Activated CD8-positive, alpha-beta T cell treated with anti-CD3 and anti-CD28 coated beads for 36 hours (primary cell): ENCODE results near the gene C15orf39. TPM values are rescaled to one million over a fixed set of nuclear protein-coding genes. Genes with fewer than 3 reads are reported as not detected.
A peak's percentile ranks its signal among the peaks of the same experiment; 100 is the strongest.

ENCODE experiments used
- ATAC-seq: fragments of 200-7000 bp; cut with Tn5 transposase; one replicate; pipeline ENCODE4 v1.10.0; 2021; ENCODE audit warnings: mild to moderate bottlenecking, moderate library complexity
- CTCF ChIA-PET: fragments of 350-600 bp; sonication (Branson Sonifier 250); formaldehyde crosslinking; loops from one replicate; lab custom pipeline; 2021; ENCODE audit warnings: antibody characterized with exemption; lab: Charles Lee
- POLR2A ChIA-PET: fragments of 350-600 bp; sonication (Branson Sonifier 250); formaldehyde crosslinking; loops from one replicate; lab custom pipeline; 2021; ENCODE audit warnings: antibody characterized with exemption; lab: Charles Lee
- DNase-seq: peaks from one replicate; pipeline ENCODE4 v3.0.0-alpha.2; 2020
- H3K27ac Mint-ChIP-seq: one replicate; pipeline ENCODE4 v1.8.0; 2021; ENCODE audit warnings: mild to moderate bottlenecking, mixed read lengths
- H3K27me3 Mint-ChIP-seq: one replicate; pipeline ENCODE4 v1.8.0; 2021; ENCODE audit warnings: mixed read lengths
- H3K36me3 Mint-ChIP-seq: one replicate; pipeline ENCODE4 v1.8.0; 2021; ENCODE audit warnings: low read depth, mixed read lengths
- H3K4me1 Mint-ChIP-seq: one replicate; pipeline ENCODE4 v1.8.0; 2021; ENCODE audit warnings: low read depth, mixed read lengths
- H3K4me3 Mint-ChIP-seq: one replicate; pipeline ENCODE4 v1.8.0; 2021; ENCODE audit warnings: mild to moderate bottlenecking, moderate library complexity, mixed read lengths
- H3K9me3 Mint-ChIP-seq: one replicate; pipeline ENCODE4 v1.8.0; 2021; ENCODE audit warnings: mixed read lengths
- intact Hi-C: fragments of 100-400 bp; cut with micrococcal nuclease; formaldehyde crosslinking; loops from one replicate; pipeline ENCODE4 v1.10.0; 2022
- total RNA-seq, 2 experiments: library from RNA; stranded (reverse); gene quantifications; one replicate each; pipeline ENCODE4 v1.2.3, GENCODE V29; 2021
- TF ChIP-seq, protein P1 (sequence below): fragments of 200-600 bp; IDR thresholded peaks from one replicate; pipeline ENCODE4 v1.8.0; 2022; ENCODE audit warnings: antibody characterized with exemption, mild to moderate bottlenecking

The C15orf39 gene
- total RNA-seq, 2 experiments from 2014 or later, result 22.1 to 24.1 TPM

DNA sequence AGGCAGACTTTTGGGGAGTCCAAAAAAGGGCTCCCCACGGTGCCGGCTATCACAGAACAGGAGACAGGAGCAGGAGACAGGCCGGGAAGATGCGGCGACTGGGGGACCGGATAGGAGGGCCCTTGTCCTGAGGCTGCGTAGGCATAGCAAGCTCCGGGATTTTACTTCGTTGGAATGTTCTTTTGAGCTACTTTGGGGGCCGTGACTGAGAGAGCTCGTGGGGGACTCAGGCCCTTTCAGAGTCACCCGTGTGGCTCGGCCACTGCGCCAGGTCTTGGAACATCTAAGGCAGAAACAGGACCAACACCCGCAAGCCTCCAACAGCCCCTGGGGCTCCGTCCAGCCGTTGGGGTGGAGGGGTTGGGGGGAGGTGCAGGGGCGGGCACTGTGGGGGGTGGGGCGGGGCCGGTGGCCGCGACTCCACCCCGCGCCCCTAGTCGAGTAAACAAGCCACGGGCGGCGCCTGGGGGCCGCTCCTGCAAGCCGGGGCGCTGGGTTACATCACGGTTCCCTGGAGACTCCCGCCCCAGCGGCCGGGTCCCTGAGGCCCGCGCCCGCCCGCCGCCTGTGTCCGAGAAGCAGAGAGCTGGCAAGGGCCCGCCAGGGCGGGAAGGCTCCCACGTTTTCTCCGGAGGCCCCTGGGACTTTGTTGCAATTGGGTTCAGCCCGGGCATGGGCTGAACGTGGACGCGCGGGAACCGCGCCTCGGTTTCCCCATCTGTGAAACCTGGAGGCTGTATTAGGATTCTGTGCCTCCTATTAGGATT is 23.3 kb upstream of the C15orf39 start:
- Mint-ChIP-seq H3K36me3 (no peaks in the 10 kb centered on the region), H3K27me3 (peaks cover 44% of the 10 kb centered on the region), H3K4me3 (no peak overlapping the region), H3K9me3 (no peaks in the 10 kb centered on the region), H3K4me1 (peaks cover 11% of the 10 kb centered on the region), H3K27ac (no peak overlapping the region)
- ChIA-PET POLR2A (interaction anchor here (1.0 kb wide), 1 partner anchor 23 kb away, joined by 5 read pairs; the partner anchor contains the start of gene C15orf39), CTCF (no interaction called here)
- peak; percentile 13 for ATAC-seq
- intact Hi-C loops, result no loop called here
- DNase-seq, result peak; percentile 12
- TF ChIP-seq, protein P1, sequence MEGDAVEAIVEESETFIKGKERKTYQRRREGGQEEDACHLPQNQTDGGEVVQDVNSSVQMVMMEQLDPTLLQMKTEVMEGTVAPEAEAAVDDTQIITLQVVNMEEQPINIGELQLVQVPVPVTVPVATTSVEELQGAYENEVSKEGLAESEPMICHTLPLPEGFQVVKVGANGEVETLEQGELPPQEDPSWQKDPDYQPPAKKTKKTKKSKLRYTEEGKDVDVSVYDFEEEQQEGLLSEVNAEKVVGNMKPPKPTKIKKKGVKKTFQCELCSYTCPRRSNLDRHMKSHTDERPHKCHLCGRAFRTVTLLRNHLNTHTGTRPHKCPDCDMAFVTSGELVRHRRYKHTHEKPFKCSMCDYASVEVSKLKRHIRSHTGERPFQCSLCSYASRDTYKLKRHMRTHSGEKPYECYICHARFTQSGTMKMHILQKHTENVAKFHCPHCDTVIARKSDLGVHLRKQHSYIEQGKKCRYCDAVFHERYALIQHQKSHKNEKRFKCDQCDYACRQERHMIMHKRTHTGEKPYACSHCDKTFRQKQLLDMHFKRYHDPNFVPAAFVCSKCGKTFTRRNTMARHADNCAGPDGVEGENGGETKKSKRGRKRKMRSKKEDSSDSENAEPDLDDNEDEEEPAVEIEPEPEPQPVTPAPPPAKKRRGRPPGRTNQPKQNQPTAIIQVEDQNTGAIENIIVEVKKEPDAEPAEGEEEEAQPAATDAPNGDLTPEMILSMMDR, result no peak

DNA sequence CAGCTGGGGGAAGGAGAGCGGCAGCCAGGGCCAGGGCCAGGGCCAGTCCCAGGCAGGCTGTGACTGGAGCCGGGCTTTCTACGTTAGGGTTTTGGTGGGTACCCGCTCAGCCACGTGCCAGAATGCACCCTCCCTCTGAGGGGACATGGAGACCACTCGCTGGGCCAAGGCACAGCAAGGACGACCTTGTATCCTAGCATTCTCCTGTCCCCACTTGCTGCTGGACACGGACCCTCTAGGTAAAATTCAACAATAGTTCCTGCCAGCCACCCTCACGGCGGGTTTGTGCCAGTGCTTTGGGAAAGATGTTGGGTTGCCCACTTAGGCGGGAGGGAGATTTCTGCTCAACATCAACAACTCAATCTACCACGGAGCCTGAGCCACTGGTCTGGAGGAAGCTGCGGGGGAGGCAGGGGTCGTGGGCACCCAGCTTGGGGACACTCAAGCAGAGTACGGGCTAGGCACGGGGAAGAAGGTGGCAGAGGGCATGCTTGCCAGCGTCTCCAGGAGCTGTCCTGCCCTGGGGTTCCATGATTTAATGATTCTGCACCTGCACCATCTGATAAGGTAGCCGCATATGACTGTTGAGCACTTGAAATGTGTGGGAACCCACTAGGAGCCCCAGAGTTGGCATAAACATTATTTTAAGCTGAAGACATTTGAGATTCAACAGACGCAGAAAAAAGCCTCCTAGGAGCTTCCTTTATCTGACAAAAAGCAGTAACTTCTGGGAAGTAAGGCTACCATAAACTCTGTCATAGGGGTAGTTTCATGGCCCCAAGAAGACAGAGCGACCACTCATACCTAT is 22.5 kb upstream of the C15orf39 start:
- DNase-seq (no peak), ATAC-seq (no peak)
- TF ChIP-seq, protein P1, result no peak
- H3K27me3 Mint-ChIP-seq, result peaks cover 44% of the 10 kb centered on the region
- H3K36me3 Mint-ChIP-seq, result no peaks in the 10 kb centered on the region
- POLR2A ChIA-PET, result interaction anchor here (0.6 to 1.0 kb wide), 3 partner anchors 22 to 216 kb away, joined by 3 to 5 read pairs (median 3); partner anchors contain the start of gene C15orf39
- intact Hi-C loops, result no loop called here
- H3K4me3 Mint-ChIP-seq, result no peak overlapping the region
- H3K9me3 Mint-ChIP-seq, result no peaks in the 10 kb centered on the region
- no peak overlapping the region for H3K27ac Mint-ChIP-seq
- peaks cover 11% of the 10 kb centered on the region for H3K4me1 Mint-ChIP-seq
- CTCF ChIA-PET, result no interaction called here

DNA sequence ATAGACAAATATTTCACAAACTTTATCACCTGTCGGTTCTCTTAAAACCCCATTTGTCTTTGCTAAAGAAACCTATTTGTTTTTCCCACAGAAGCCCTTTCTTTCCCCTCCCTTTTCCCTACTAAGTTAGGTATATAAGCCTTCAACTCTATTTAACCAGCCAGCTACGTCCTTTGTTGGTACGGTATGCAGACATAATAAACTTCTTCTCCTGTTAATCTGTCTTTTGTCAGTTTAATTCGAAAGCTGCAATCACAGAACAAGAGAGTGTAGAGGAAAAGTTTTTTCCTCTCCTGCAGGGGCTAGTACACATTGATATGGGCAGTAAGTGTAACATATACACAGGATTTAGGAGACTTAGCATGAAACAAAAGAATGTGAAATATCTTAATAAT is 21.9 kb upstream of the C15orf39 start:
- Mint-ChIP-seq H3K9me3 (no peaks in the 10 kb centered on the region), H3K27ac (no peak overlapping the region), H3K4me1 (peaks cover 11% of the 10 kb centered on the region), H3K4me3 (no peak overlapping the region), H3K27me3 (peaks cover 47% of the 10 kb centered on the region), H3K36me3 (no peaks in the 10 kb centered on the region)
- DNase-seq (no peak), ATAC-seq (no peak)
- CTCF ChIA-PET, result no interaction called here
- POLR2A ChIA-PET, result interaction anchor here (0.6 to 1.0 kb wide), 3 partner anchors 22 to 216 kb away, joined by 3 to 5 read pairs (median 3); partner anchors contain the start of gene C15orf39
- TF ChIP-seq, protein P1, result no peak
- intact Hi-C loops, result no loop called here

DNA sequence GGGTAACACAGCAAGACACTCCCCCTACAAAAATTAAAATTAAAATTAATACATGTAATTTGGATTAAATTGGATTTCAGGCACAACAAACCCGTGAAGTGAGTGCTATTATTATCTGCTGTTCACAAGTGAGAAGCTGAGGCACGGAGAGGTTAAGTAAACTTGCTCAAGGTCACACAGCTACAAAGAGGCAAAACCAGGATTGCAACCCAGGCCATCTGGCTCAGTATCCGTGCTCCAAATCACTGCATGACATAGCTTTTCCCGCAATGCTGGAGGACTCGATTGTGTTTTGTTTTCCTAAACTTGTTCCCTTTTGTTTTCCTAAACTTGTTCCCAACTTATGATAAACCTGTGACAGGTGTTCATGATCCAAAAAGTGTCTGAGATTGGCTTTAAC is 19.9 kb upstream of the C15orf39 start:
- DNase-seq, result no peak
- no peaks in the 10 kb centered on the region for H3K36me3 Mint-ChIP-seq
- peaks cover 42% of the 10 kb centered on the region for H3K27me3 Mint-ChIP-seq
- ATAC-seq, result no peak
- H3K4me1 Mint-ChIP-seq, result peaks cover 11% of the 10 kb centered on the region
- ChIA-PET POLR2A (no interaction called here), CTCF (interaction anchor here (0.8 to 1.5 kb wide), 4 partner anchors 138 to 194 kb away, joined by 3 read pairs; no protein-coding TSS in a partner anchor)
- no peak overlapping the region for H3K27ac Mint-ChIP-seq
- intact Hi-C loops, result no loop called here
- TF ChIP-seq, protein P1, result no peak
- H3K4me3 Mint-ChIP-seq, result no peak overlapping the region
- H3K9me3 Mint-ChIP-seq, result no peaks in the 10 kb centered on the region
